NCI-H1436 (cell line): ENCODE data around the gene HOXB6.

ENCODE experiments used
- DNase-seq: peaks from one replicate; lab custom pipeline; 2025; lab: John Stamatoyannopoulos, UW

HOXB6 gene

GRCh38 chr17:48634493-48635208 lies 29.9 kb upstream of the HOXB6 start:
- no peak for DNase-seq

- no peak for DNase-seq
Measured at GRCh38 chr17:48633266-48633677, 28.5 kb upstream of the HOXB6 start.

- no peak for DNase-seq
Measured at GRCh38 chr17:48632579-48633265, 27.9 kb upstream of the HOXB6 start.

- no peak for DNase-seq
Measured at GRCh38 chr17:48631693-48632578, 27.1 kb upstream of the HOXB6 start.

- DNase-seq: no peak
Measured at GRCh38 chr17:48630925-48631692, 26.3 kb upstream of the HOXB6 start.

GRCh38 chr17:48630009-48630924 lies 25.5 kb upstream of the HOXB6 start:
- DNase-seq: no peak

GRCh38 chr17:48629411-48629759 lies 24.6 kb upstream of the HOXB6 start:
- DNase-seq: no peak

- DNase-seq: no peak
Measured at GRCh38 chr17:48628649-48629410, 24.0 kb upstream of the HOXB6 start.

- DNase-seq: no peak
Measured at GRCh38 chr17:48627623-48628521, 23.1 kb upstream of the HOXB6 start.

- no peak for DNase-seq
Measured at GRCh38 chr17:48627118-48627597, 22.4 kb upstream of the HOXB6 start.

GRCh38 chr17:48626245-48627117 lies 21.7 kb upstream of the HOXB6 start, which contains the start of gene HOXB9:
HOXB9 (minus strand) TSS chr17:48626358; CDS start chr17:48626269, 89 bp downstream.
- DNase-seq: no peak

GRCh38 chr17:48625495-48626244 lies 20.9 kb upstream of the HOXB6 start:
- no peak for DNase-seq

- DNase-seq: no peak
Measured at GRCh38 chr17:48624544-48625494, 20.0 kb upstream of the HOXB6 start.

- no peak for DNase-seq
Measured at GRCh38 chr17:48624118-48624517, 19.3 kb upstream of the HOXB6 start.

- DNase-seq: no peak
Measured at GRCh38 chr17:48623583-48623982, 18.8 kb upstream of the HOXB6 start.

GRCh38 chr17:48622857-48623256 lies 18.1 kb upstream of the HOXB6 start:
- DNase-seq: no peak
